SK-N-SH (cell line): ENCODE data around the gene ARHGAP1.

ENCODE experiments used
- CHD2 ChIP-seq: fragments of 150-350 bp; IDR thresholded peaks from 2 replicates; pipeline ENCODE4 v1.6.1; 2018; ENCODE audit warnings: low read length; ENCODE audit not compliant: partially characterized antibody
- GATA2 ChIP-seq: sonication (generic); formaldehyde crosslinking; IDR thresholded peaks from 2 replicates; pipeline ENCODE4 v1.5.0; 2020; ENCODE audit warnings: mild to moderate bottlenecking, missing genetic modification reagents
- TAF1 ChIP-seq: IDR thresholded peaks from 2 replicates; pipeline ENCODE4 v1.6.1; 2012; ENCODE audit warnings: low read depth, mild to moderate bottlenecking, low read length, moderate library complexity, borderline replicate concordance

DNA sequence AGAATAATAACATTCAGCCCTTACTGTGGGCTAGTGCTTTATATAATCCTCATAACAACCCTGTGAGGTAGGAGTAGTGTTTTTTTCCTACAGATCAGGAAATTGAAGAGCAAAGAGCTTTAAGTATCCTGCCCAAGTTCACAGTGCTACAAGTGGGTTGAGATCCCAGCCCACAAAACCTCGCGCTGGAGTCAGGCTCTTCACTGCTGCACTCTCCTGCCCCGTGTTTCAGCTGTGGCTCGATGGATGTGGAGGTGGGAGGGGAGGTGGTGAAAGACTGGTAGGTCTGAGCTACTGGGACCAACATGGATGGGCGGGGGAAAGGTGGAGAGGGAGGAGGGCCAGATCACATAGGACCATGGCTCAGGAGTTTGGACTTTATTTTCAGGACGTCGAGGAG, 6.5 kb upstream of the ARHGAP1 start:
- TF ChIP-seq GATA2 (CRISPR knock-in tag) (no peak), TAF1 (no peak), CHD2 (no peak)
